Lung (tissue), 12 donors: Measurements from ENCODE around the gene BBLN. TPM values are rescaled to one million over a fixed set of nuclear protein-coding genes. Genes with fewer than 3 reads are reported as not detected.

ENCODE experiments used
- ATAC-seq: fragments of 200-7000 bp; cut with Tn5 transposase; one replicate; pipeline ENCODE4 v1.9.1; 2020; ENCODE audit warnings: moderate number of reproducible peaks; ENCODE audit not compliant: insufficient read depth, low FRiP score
- DNase-seq, 3 donors: peaks; one replicate each; pipeline ENCODE4 v3.0.0-alpha.2; 2013 to 2017
- H3K27ac ChIP-seq, 2 donors: one replicate each; pipeline ENCODE4 v1.5.1; 2013; ENCODE audit warnings: mild to moderate bottlenecking in 2 of 2, moderate library complexity in 2 of 2, control low read depth in 1 of 2, inconsistent platforms in 1 of 2, low read depth in 1 of 2, low read length in 1 of 2
- H3K27me3 ChIP-seq, 3 donors: one replicate each; pipeline ENCODE4 v1.5.1; 2013; ENCODE audit warnings: low read length in 2 of 3; ENCODE audit not compliant: control insufficient read depth in 3 of 3, insufficient read depth in 3 of 3
- H3K36me3 ChIP-seq, 4 donors: one replicate each; pipeline ENCODE4 v1.5.1; 2013; ENCODE audit warnings: low read length in 4 of 4, mild to moderate bottlenecking in 1 of 4, moderate library complexity in 1 of 4; ENCODE audit not compliant: control insufficient read depth in 4 of 4, insufficient read depth in 4 of 4
- H3K4me1 ChIP-seq, 5 donors: one replicate each; pipeline ENCODE4 v1.5.1; 2013; ENCODE audit warnings: low read length in 5 of 5, mild to moderate bottlenecking in 2 of 5, moderate library complexity in 1 of 5; ENCODE audit not compliant: control insufficient read depth in 5 of 5, insufficient read depth in 5 of 5
- H3K4me3 ChIP-seq: one replicate; pipeline ENCODE4 v1.5.1; 2013; ENCODE audit warnings: mild to moderate bottlenecking, control low read depth, moderate library complexity
- H3K9ac ChIP-seq, 2 donors: one replicate each; pipeline ENCODE4 v1.5.1; 2013; ENCODE audit warnings: low read length in 2 of 2, control low read depth in 1 of 2; ENCODE audit not compliant: insufficient read depth in 1 of 2
- H3K9me3 ChIP-seq, 4 donors: one replicate each; pipeline ENCODE4 v1.5.1; 2013; ENCODE audit warnings: low read length in 3 of 4, mild to moderate bottlenecking in 1 of 4, moderate library complexity in 1 of 4; ENCODE audit not compliant: control insufficient read depth in 4 of 4, insufficient read depth in 3 of 4
- WGBS, 2 donors: extraction: QIAGEN DNeasy Blood & Tissue Kit; methylation state at CpG; one replicate each; pipeline ENCODE4 v1.1.7; 2013; 5-methylcytosine and 5-hydroxymethylcytosine counted together
- polyA plus RNA-seq, 2 donors: library from polyadenylated mRNA; stranded (reverse); fragments of 200-250 nt; gene quantifications; one replicate each; pipeline ENCODE4 v1.2.1, GENCODE V29; 2013
- total RNA-seq, 2 donors: library from RNA; depleted of rRNA in 1 of 2; stranded (reverse); fragments of >200 nt in 1 of 2; gene quantifications; one replicate each; pipeline ENCODE4 v1.2.1, GENCODE V29; 2014 to 2021
- TF ChIP-seq, protein P1 (sequence below): IDR thresholded peaks from 2 replicates; pipeline ENCODE4 v1.5.1; 2012; ENCODE audit warnings: mild to moderate bottlenecking; ENCODE audit errors: control extremely low read depth, extremely low read depth
- donor health status: control.
- donor health status: control.
- donor health status: Bipolar disorder and iron deficiency.
- donor health status: healthy.
- donor health status: DM: yes; HTN: yes; CAD: no.

BBLN gene
- total and polyA plus RNA-seq, 4 donors = 19.2 to 138 (median 61.6) TPM

DNA sequence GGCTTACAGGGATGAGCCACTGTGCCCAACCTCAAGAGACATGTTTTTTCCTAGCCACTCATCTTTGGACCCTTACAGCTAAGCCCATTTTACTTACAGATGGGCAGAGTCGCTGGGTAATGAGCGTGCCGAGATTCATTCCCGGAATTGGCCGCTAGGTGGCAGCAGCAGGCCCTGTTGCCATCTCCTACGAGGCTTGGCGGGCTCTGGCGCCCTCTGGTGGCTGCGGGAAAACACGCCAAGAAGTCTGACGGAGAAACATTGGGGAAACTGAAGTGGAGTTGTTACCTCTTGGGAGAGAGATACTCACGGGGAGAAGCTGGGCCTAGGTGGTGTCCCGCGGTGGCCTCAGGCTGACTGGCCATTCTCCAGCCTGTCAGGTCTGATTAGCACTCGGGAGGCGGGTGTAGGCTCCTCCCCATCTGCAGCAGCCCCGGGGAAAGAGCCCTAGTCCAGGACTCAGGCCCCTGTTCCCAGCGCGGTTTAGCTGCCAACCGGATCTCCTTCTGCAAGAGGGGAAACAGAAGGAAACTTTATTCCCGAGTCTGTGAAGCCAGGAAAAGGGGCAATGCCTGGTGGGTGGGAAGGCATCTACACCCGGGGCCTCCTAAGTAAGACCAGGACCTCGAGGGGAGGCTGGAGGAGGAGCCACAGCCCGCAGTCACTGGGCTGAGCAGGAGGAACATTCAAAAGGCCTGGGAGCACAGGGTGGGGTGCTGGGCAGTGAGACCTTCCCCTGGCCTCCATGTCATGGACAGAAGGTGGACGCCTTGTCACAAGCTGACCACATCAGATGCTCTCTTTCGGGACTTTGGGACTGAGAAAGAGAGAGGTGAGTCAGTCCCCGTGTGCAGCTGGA, 42.2 kb upstream of the BBLN start:
- Histone ChIP-seq H3K27me3 (no peaks in the 10 kb centered on the region), H3K27ac (no peak overlapping the region), H3K4me3 (no peak overlapping the region), H3K36me3 (peaks cover 0 to 27% (median 0%) of the 10 kb centered on the region in 4 donors), H3K9ac (peak overlapping the region in 1 of 2 donors; percentile 9), H3K9me3 (peaks cover 0 to 3% (median 0%) of the 10 kb centered on the region in 4 donors), H3K4me1 (peaks cover 0 to 7% (median 0%) of the 10 kb centered on the region in 5 donors)
- TF ChIP-seq, protein P1, sequence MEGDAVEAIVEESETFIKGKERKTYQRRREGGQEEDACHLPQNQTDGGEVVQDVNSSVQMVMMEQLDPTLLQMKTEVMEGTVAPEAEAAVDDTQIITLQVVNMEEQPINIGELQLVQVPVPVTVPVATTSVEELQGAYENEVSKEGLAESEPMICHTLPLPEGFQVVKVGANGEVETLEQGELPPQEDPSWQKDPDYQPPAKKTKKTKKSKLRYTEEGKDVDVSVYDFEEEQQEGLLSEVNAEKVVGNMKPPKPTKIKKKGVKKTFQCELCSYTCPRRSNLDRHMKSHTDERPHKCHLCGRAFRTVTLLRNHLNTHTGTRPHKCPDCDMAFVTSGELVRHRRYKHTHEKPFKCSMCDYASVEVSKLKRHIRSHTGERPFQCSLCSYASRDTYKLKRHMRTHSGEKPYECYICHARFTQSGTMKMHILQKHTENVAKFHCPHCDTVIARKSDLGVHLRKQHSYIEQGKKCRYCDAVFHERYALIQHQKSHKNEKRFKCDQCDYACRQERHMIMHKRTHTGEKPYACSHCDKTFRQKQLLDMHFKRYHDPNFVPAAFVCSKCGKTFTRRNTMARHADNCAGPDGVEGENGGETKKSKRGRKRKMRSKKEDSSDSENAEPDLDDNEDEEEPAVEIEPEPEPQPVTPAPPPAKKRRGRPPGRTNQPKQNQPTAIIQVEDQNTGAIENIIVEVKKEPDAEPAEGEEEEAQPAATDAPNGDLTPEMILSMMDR = peak; percentile 100
- peak; percentile 77 for ATAC-seq
- peak; percentile 92 to 93 (median 93) for DNase-seq
- WGBS, 2 donors = 13% methylated on average over 27 of the region's 27 CpGs

DNA sequence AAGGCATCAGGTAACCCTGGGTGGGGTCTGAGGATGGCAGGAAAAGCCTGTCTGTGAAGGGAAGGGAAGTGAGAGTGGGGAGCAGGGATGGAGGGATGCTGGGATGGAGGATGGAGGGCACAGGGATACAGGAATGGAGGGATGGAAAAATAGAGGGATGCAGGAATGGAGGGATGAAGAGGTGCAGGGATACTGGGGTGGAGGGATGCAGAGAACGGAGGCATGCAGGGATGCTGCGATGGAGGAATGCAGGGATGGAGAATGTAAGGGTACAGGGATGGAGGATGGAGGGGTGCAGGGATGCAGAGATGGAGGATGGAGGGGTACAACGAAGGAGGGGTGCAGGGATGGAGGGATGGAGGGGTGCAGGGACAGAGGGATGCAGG, 41.6 kb upstream of the BBLN start:
- peaks cover 0 to 7% (median 0%) of the 10 kb centered on the region in 5 donors for H3K4me1 ChIP-seq
- WGBS, 2 donors = 53 to 68% methylated on average over 3 of the region's 3 CpGs
- no peak overlapping the region for H3K27ac ChIP-seq
- ATAC-seq = no peak
- no peaks in the 10 kb centered on the region for H3K27me3 ChIP-seq
- DNase-seq = no peak
- TF ChIP-seq, protein P1 = no peak
- H3K9ac ChIP-seq = no peak overlapping the region
- H3K9me3 ChIP-seq = peaks cover 0 to 3% (median 0%) of the 10 kb centered on the region in 4 donors
- H3K4me3 ChIP-seq = no peak overlapping the region
- H3K36me3 ChIP-seq = peaks cover 0 to 28% (median 1%) of the 10 kb centered on the region in 4 donors

DNA sequence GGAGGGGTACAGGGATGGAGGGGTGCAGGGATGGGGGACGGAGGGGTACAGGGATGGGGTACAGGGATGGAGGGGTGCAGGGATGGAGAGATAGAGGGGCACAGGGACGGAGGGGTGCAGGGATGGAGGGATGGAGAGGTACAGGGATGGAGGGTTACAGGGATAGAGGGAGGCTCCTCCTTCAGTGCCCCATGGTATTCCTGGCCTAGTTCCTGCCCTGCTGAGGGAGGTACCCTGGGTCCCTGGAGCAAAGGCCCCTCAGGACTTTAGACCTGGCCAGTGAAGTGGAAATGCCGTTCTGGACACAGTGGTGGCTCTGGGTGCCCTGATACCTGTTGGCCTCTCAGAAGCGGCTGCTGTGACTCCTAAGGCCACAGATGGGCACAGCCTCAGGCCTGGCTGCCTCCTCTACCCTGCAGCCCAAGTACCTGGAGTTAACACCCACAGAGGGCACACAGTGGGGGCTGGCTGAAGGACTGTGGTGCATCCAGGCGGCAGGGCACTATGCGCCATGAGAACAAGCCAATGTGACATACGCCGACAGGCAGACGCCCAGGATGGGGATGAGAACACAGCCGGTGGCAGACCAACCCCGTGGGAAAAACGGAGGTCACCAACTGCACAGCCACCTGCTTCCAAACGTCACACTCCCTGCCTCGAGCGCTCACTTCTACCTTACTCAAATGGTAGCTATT, 40.9 kb upstream of the BBLN start:
- peaks cover 0 to 32% (median 3%) of the 10 kb centered on the region in 4 donors for H3K36me3 ChIP-seq
- peaks cover 0 to 7% (median 0%) of the 10 kb centered on the region in 5 donors for H3K4me1 ChIP-seq
- 81 to 90% methylated on average over 15 of the region's 15 CpGs for WGBS, 2 donors
- H3K27ac ChIP-seq = no peak overlapping the region
- no peak overlapping the region for H3K4me3 ChIP-seq
- DNase-seq = no peak
- H3K9ac ChIP-seq = no peak overlapping the region
- ATAC-seq = no peak
- no peaks in the 10 kb centered on the region for H3K9me3 ChIP-seq
- H3K27me3 ChIP-seq = no peaks in the 10 kb centered on the region
- TF ChIP-seq, protein P1 = no peak
